Mucosa of stomach (tissue), 1 donor: ENCODE measurements around the gene GRWD1.

Experiments
- H3K27me3 ChIP-seq: one replicate; pipeline ENCODE4 v1.7.0; 2013; ENCODE audit warnings: mild to moderate bottlenecking, low read length; ENCODE audit not compliant: control insufficient read depth, insufficient read depth
- H3K36me3 ChIP-seq: one replicate; pipeline ENCODE4 v1.7.0; 2013; ENCODE audit warnings: low read length; ENCODE audit not compliant: control insufficient read depth, insufficient read depth
- H3K4me1 ChIP-seq: one replicate; pipeline ENCODE4 v1.7.0; 2013; ENCODE audit warnings: mild to moderate bottlenecking, low read length; ENCODE audit not compliant: control insufficient read depth, insufficient read depth
- H3K4me3 ChIP-seq: one replicate; pipeline ENCODE4 v1.7.0; 2013; ENCODE audit warnings: low read length
- H3K9ac ChIP-seq: one replicate; pipeline ENCODE4 v1.7.0; 2013; ENCODE audit warnings: mild to moderate bottlenecking, low read length, moderate library complexity
- H3K9me3 ChIP-seq: one replicate; pipeline ENCODE4 v1.7.0; 2013; ENCODE audit warnings: mild to moderate bottlenecking, low read length, moderate library complexity; ENCODE audit not compliant: control insufficient read depth
- donor health status: Pancreatic carcinoma.

The GRWD1 gene

GRCh38 chr19:48405850-48406249 lies 39.9 kb upstream of the GRWD1 start:
- H3K27me3 ChIP-seq, result no peaks in the 10 kb centered on the region
- no peaks in the 10 kb centered on the region for H3K36me3 ChIP-seq
- no peaks in the 10 kb centered on the region for H3K9me3 ChIP-seq
- H3K9ac ChIP-seq, result no peak overlapping the region
- no peaks in the 10 kb centered on the region for H3K4me1 ChIP-seq
- H3K4me3 ChIP-seq, result no peak overlapping the region

- H3K9me3 ChIP-seq, result no peaks in the 10 kb centered on the region
- H3K4me3 ChIP-seq, result no peak overlapping the region
- H3K4me1 ChIP-seq, result no peaks in the 10 kb centered on the region
- H3K27me3 ChIP-seq, result peaks cover 17% of the 10 kb centered on the region
- no peak overlapping the region for H3K9ac ChIP-seq
- no peaks in the 10 kb centered on the region for H3K36me3 ChIP-seq
These were observed 31.8 kb upstream of the GRWD1 start for GRCh38 chr19:48413879-48414587.

GRCh38 chr19:48415395-48415794 lies 30.4 kb upstream of the GRWD1 start:
- H3K27me3 ChIP-seq, result peaks cover 17% of the 10 kb centered on the region
- H3K4me3 ChIP-seq, result no peak overlapping the region

GRCh38 chr19:48415806-48416221 lies 30.0 kb upstream of the GRWD1 start:
- Histone ChIP-seq H3K27me3 (peaks cover 17% of the 10 kb centered on the region), H3K4me1 (no peaks in the 10 kb centered on the region), H3K9me3 (no peaks in the 10 kb centered on the region), H3K36me3 (no peaks in the 10 kb centered on the region), H3K4me3 (no peak overlapping the region), H3K9ac (no peak overlapping the region)

More at GRCh38 chr19:48415395-48415794, 30.4 kb upstream of the GRWD1 start:
- Histone ChIP-seq H3K9me3 (no peaks in the 10 kb centered on the region), H3K9ac (no peak overlapping the region), H3K4me1 (no peaks in the 10 kb centered on the region), H3K36me3 (no peaks in the 10 kb centered on the region)

GRCh38 chr19:48417421-48417820 lies 28.4 kb upstream of the GRWD1 start:
- no peak overlapping the region for H3K9ac ChIP-seq
- no peaks in the 10 kb centered on the region for H3K36me3 ChIP-seq
- H3K27me3 ChIP-seq, result peaks cover 21% of the 10 kb centered on the region
- no peaks in the 10 kb centered on the region for H3K9me3 ChIP-seq
- no peak overlapping the region for H3K4me3 ChIP-seq
- H3K4me1 ChIP-seq, result no peaks in the 10 kb centered on the region

- Histone ChIP-seq H3K9me3 (no peaks in the 10 kb centered on the region), H3K36me3 (no peaks in the 10 kb centered on the region), H3K4me1 (no peaks in the 10 kb centered on the region), H3K27me3 (peaks cover 21% of the 10 kb centered on the region), H3K9ac (no peak overlapping the region), H3K4me3 (no peak overlapping the region)
These were observed 27.3 kb upstream of the GRWD1 start for GRCh38 chr19:48418317-48419064.

- Histone ChIP-seq H3K4me1 (no peaks in the 10 kb centered on the region), H3K4me3 (no peak overlapping the region), H3K9me3 (no peaks in the 10 kb centered on the region), H3K27me3 (peaks cover 19% of the 10 kb centered on the region), H3K9ac (no peak overlapping the region), H3K36me3 (no peaks in the 10 kb centered on the region)
These were observed 26.4 kb upstream of the GRWD1 start for GRCh38 chr19:48419158-48419920.

GRCh38 chr19:48421548-48421947 lies 24.2 kb upstream of the GRWD1 start:
- H3K36me3 ChIP-seq, result no peaks in the 10 kb centered on the region
- H3K4me3 ChIP-seq, result no peak overlapping the region
- no peaks in the 10 kb centered on the region for H3K9me3 ChIP-seq
- H3K4me1 ChIP-seq, result no peaks in the 10 kb centered on the region
- no peak overlapping the region for H3K9ac ChIP-seq
- peaks cover 3% of the 10 kb centered on the region for H3K27me3 ChIP-seq

- Histone ChIP-seq H3K9ac (no peak overlapping the region), H3K27me3 (peaks cover 3% of the 10 kb centered on the region), H3K9me3 (no peaks in the 10 kb centered on the region), H3K4me3 (no peak overlapping the region), H3K36me3 (no peaks in the 10 kb centered on the region), H3K4me1 (no peaks in the 10 kb centered on the region)
These were observed 21.0 kb upstream of the GRWD1 start for GRCh38 chr19:48424694-48425219.

- no peak overlapping the region for H3K9ac ChIP-seq
- H3K27me3 ChIP-seq, result no peaks in the 10 kb centered on the region
- no peaks in the 10 kb centered on the region for H3K4me1 ChIP-seq
- no peaks in the 10 kb centered on the region for H3K36me3 ChIP-seq
- H3K4me3 ChIP-seq, result no peak overlapping the region
- H3K9me3 ChIP-seq, result no peaks in the 10 kb centered on the region
These were observed 17.1 kb upstream of the GRWD1 start for GRCh38 chr19:48428670-48429069.

GRCh38 chr19:48433337-48433736 lies 12.4 kb upstream of the GRWD1 start:
- Histone ChIP-seq H3K9ac (no peak overlapping the region), H3K36me3 (no peaks in the 10 kb centered on the region), H3K4me1 (no peaks in the 10 kb centered on the region), H3K27me3 (peaks cover 9% of the 10 kb centered on the region), H3K9me3 (no peaks in the 10 kb centered on the region), H3K4me3 (no peak overlapping the region)

GRCh38 chr19:48436586-48436985 lies 9.2 kb upstream of the GRWD1 start:
- Histone ChIP-seq H3K9me3 (no peaks in the 10 kb centered on the region), H3K4me3 (no peak overlapping the region), H3K27me3 (peaks cover 17% of the 10 kb centered on the region), H3K4me1 (no peaks in the 10 kb centered on the region), H3K9ac (no peak overlapping the region), H3K36me3 (no peaks in the 10 kb centered on the region)
